Gastroesophageal sphincter (tissue), 3 donors: Measurements from ENCODE around the gene VGF.
A peak's percentile ranks its signal among the peaks of the same experiment; 100 is the strongest.

ENCODE experiments used
- CTCF ChIP-seq, 4 experiments: fragments of 200-600 bp in 2 of 4; fragments of 450-650 bp in 2 of 4; sonication (generic) in 1 of 4; IDR thresholded peaks; one replicate each; pipeline ENCODE4 v1.5.1; 2017 to 2019; ENCODE audit warnings: antibody characterized with exemption in 4 of 4, mild to moderate bottlenecking in 2 of 4, moderate library complexity in 2 of 4
- POLR2AphosphoS5 ChIP-seq: sonication (generic); formaldehyde crosslinking; IDR thresholded peaks from one replicate; pipeline ENCODE4 v1.6.1; 2017; ENCODE audit warnings: antibody characterized with exemption

GRCh38 chr7:101138213-101138870 is 27.0 kb downstream of the VGF start:
- peak; percentile 75 for TF ChIP-seq POLR2AphosphoS5
- TF ChIP-seq CTCF (IDR thresholded peaks at IDR 0.05) = peak; percentile 2 to 86 (median 72)
